Fibroblast of lung (primary cell): ENCODE measurements around the gene POU4F1.

Experiments
- EZH2 ChIP-seq: IDR thresholded peaks from 2 replicates; pipeline ENCODE4 v1.5.1; 2012; ENCODE audit warnings: low read length, control low read depth, mild to moderate bottlenecking; ENCODE audit errors: missing control alignments
- TF ChIP-seq, protein P1 (sequence below), 2 donors: IDR thresholded peaks in 1 of 2; conservative IDR thresholded peaks in 1 of 2; 1 replicate in 1 of 2; 2 replicates in 1 of 2; pipeline ENCODE4 v1.5.1; 2011 to 2012; ENCODE audit warnings: low read length in 2 of 2, control low read depth in 1 of 2, inconsistent platforms in 1 of 2, low read depth in 1 of 2, mild to moderate bottlenecking in 1 of 2

DNA sequence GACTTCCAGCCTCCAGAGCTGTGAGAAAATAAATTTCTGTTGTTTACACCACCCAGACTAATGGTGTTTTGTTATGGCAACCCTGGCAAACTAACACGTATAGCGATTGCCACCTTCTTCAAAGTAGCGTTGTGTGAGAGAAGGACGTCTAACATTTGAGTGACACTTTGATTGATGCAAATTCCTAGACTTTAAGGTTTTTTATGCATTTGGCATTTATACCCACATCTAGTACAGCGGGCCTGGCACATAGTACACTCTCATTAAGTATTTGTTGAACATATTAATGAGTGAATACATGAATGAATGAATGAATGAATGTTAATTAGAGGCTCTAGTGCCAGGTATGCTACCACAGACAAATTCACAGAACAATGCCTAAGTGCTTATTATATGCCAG lies 36.7 kb downstream of the POU4F1 start:
- no peak for TF ChIP-seq EZH2
- TF ChIP-seq, protein P1, sequence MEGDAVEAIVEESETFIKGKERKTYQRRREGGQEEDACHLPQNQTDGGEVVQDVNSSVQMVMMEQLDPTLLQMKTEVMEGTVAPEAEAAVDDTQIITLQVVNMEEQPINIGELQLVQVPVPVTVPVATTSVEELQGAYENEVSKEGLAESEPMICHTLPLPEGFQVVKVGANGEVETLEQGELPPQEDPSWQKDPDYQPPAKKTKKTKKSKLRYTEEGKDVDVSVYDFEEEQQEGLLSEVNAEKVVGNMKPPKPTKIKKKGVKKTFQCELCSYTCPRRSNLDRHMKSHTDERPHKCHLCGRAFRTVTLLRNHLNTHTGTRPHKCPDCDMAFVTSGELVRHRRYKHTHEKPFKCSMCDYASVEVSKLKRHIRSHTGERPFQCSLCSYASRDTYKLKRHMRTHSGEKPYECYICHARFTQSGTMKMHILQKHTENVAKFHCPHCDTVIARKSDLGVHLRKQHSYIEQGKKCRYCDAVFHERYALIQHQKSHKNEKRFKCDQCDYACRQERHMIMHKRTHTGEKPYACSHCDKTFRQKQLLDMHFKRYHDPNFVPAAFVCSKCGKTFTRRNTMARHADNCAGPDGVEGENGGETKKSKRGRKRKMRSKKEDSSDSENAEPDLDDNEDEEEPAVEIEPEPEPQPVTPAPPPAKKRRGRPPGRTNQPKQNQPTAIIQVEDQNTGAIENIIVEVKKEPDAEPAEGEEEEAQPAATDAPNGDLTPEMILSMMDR (conservative IDR thresholded peaks at IDR 0.05 in 1 of 2, IDR thresholded peaks at IDR 0.05 in 1 of 2; ENCODE audit: low read depth in 1 of 2, low read length in 2 of 2): no peak
